Mammary epithelial cell (primary cell): Measurements from ENCODE around the gene COPA.

Experiments
- EZH2 ChIP-seq: IDR thresholded peaks from 2 replicates; pipeline ENCODE4 v1.6.1; 2012; ENCODE audit warnings: low read length, inconsistent platforms, borderline replicate concordance
- TF ChIP-seq, protein P1 (sequence below), 2 donors: IDR thresholded peaks in 1 of 2; conservative IDR thresholded peaks in 1 of 2; 2 replicates each; pipeline ENCODE4 v1.5.1; 2011 to 2012; ENCODE audit warnings: inconsistent platforms in 2 of 2, low read length in 2 of 2, mild to moderate bottlenecking in 2 of 2, control low read depth in 1 of 2, low read depth in 1 of 2; ENCODE audit not compliant: insufficient read depth in 1 of 2; ENCODE audit errors: extremely low read depth in 1 of 2

DNA sequence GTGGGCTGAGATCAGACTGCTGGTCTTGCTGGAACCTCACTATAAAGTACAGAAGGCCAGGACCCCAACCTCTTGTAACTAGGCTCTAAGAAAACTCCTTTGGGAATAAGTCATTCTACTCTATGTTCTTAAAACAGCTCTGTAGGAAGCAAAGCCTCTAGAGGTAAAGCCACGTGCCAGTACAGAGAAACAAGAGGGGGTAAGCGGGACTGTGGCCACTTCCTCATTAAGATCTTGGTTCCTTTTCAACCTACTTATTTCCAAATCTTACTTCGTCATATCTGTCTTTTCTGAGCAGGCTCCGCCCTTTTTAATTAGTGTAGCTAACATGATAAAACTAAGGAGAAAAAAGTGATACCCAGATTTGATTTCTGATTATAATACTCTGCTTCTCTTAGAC, 3.9 kb upstream of the COPA start:
- TF ChIP-seq, protein P1, sequence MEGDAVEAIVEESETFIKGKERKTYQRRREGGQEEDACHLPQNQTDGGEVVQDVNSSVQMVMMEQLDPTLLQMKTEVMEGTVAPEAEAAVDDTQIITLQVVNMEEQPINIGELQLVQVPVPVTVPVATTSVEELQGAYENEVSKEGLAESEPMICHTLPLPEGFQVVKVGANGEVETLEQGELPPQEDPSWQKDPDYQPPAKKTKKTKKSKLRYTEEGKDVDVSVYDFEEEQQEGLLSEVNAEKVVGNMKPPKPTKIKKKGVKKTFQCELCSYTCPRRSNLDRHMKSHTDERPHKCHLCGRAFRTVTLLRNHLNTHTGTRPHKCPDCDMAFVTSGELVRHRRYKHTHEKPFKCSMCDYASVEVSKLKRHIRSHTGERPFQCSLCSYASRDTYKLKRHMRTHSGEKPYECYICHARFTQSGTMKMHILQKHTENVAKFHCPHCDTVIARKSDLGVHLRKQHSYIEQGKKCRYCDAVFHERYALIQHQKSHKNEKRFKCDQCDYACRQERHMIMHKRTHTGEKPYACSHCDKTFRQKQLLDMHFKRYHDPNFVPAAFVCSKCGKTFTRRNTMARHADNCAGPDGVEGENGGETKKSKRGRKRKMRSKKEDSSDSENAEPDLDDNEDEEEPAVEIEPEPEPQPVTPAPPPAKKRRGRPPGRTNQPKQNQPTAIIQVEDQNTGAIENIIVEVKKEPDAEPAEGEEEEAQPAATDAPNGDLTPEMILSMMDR (conservative IDR thresholded peaks at IDR 0.05 in 1 of 2, IDR thresholded peaks at IDR 0.05 in 1 of 2; ENCODE audit: extremely low read depth in 1 of 2, insufficient read depth in 1 of 2, low read depth in 1 of 2, low read length in 2 of 2) = no peak
- no peak for TF ChIP-seq EZH2
